Measurements from ENCODE around the gene OR14J1.

- TF ChIP-seq CTCF (IDR thresholded peaks at IDR 0.05) (no peak), POLR2A (IDR thresholded peaks at IDR 0.05) (no peak)
These were observed 49.8 kb upstream of the OR14J1 start for GRCh38 chr6:29251736-29252135.
